Activated T-cell treated with anti-CD3 and anti-CD28 coated beads, Interleukin-2, amount 50 U/mL, for 1 hour (primary cell): ENCODE data around the gene TESK1.
"Not testable (repeated sequence)": the region's sequence is repeated elsewhere in the genome, so short reads cannot be mapped to it uniquely, and the experiment has no call there.

Experiments used
- DNase-seq: peaks from one replicate; pipeline ENCODE4 v3.0.0-alpha.2; 2020

The TESK1 gene

GRCh38 chr9:35579659-35580227 lies 25.3 kb upstream of the TESK1 start:
- DNase-seq, result not testable (repeated sequence)

DNA sequence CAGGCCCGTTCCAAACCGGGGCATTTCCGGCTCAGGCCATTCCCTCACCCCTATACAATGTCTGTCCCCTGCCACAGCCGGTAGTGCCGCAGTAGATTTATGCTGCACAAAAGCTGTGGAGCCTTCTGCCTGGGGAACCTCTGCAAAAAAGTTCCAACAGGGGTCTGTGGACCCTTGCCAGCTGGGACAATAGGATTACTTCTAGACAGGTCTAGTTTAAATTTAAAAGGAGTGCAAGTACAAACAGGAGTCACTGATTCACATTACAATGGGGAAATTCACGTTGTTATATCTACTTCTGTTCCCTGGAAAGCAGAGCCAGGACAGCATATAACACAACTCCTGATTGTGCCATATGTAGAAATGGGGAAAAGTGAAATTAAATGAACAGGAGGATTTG lies 21.5 kb upstream of the TESK1 start:
- DNase-seq, result not testable (repeated sequence)

GRCh38 chr9:35584681-35585080 lies 20.4 kb upstream of the TESK1 start:
- not testable (repeated sequence) for DNase-seq

- not testable (repeated sequence) for DNase-seq
These were observed 16.6 kb upstream of the TESK1 start for GRCh38 chr9:35588506-35588905.

DNA sequence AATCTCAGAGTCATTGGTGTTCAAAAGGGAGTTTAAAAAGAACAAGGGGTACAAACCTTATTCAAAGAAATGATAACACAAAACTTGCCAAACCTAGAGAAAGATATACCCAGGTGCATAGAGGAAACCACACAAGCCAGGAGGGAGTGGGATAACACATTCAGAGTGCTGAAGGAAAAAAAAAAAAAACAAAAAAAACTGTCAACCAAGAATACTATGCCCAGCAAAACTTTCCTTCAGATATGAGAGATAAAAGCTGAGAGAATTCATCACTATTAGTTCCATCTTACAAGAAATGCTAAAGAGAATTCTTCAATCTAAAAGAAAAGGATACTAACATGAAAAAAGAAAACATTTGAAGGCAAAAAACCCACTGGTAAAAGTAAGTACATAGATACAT lies 11.5 kb upstream of the TESK1 start:
- no peak for DNase-seq

DNA sequence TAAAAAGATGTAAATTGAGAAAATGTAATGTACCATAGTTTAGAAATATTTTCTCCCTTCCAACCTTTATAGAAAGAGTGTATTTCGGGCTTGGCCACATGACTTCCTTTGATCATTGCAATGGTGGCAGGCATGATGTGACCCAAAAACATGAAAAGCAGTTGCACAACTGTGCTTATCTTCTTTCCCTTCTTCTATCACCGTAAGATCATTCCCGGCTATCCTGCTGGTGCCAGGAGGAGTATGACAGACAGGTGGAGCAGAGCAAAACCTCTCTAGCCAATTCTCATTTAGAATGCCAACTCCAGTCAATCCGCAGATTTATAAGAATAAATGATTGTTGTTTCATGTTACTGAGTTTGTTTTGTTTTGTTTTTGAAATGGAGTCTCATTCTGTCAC lies 10.6 kb upstream of the TESK1 start:
- no peak for DNase-seq

GRCh38 chr9:35596907-35597306 lies 8.2 kb upstream of the TESK1 start:
- not testable (repeated sequence) for DNase-seq

- DNase-seq, result no peak
These were observed 6.0 kb upstream of the TESK1 start for GRCh38 chr9:35598866-35599590.

GRCh38 chr9:35599763-35600604 lies 5.1 kb upstream of the TESK1 start:
- DNase-seq, result no peak

GRCh38 chr9:35603506-35603985 lies 1.5 kb upstream of the TESK1 start:
- DNase-seq, result no peak

DNA sequence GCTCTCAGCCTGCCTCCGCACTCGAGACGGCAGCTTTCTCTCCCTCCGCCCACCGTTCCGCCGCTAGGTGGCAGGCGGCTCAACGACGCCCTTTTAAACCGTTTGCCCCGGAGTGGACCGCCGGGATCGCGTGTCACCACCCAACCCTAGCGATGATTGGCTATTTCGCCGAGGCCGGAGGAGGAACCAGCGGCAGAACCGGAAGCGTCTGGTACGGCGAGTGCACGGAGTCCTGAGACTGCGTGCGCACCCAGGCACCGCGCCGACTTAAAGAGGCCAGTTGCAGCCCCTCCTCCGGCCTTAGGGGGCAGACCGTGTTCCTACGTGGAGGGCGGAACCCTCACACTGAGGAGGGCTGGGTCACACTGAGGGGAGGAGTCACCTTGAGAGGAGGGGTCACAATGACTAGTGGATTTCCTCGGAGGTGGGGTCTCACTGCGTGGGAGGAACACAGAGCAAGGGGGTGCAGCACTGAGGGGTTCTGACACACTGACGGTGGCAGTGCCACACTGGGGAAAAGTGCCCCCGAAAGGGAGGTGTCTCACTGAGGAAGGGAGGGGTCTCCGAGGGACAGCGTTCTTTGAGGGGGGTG lies 980 bp upstream of the TESK1 start:
- peak; percentile 97 for DNase-seq

DNA sequence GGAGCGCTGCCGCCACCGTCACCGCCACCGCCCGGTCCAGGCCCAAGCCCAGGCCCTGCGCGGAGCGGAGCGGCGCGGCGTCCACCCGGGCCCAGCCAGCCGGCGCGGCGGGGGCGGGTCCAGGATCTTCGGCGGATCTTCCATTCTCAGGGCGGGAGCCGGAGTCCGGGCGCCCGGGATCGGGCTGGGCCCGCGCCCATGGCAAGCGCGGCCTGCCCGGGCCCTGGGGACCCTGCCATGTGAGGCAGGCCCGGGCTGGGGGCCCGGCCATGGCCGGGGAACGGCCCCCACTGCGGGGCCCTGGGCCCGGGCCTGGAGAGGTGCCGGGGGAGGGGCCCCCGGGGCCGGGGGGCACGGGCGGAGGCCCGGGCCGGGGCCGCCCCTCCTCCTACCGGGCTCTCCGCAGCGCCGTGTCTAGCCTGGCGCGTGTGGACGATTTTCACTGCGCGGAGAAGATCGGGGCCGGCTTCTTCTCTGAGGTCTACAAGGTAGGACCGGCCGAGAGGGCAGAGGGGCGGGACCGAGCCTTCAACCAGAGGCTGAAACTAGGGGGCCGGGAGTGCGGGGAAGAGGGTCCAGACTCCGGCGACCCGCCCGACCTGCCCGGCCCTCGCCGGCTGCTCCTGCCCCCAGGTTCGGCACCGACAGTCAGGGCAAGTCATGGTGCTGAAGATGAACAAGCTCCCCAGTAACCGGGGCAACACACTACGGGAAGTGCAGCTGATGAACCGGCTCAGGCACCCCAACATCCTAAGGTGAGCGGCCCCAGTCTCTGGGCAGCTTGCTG lies 482 bp downstream of the TESK1 start:
- peak; percentile 52 for DNase-seq

DNA sequence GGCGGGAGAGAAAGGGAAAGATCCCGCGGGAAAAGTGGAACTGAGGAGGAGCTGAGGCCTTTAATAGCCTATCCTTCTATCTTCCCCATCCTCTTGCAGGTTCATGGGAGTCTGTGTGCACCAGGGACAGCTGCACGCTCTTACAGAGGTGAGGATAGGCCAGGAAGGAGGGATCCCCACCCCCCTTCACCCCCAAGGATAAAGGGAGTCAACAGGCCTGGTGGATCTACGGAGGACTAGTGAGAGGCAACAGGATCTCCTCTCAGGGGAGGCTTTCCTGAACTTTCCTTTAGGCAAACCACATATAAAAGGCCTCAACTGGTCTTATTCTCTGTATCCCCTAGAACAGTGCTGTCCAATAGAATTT lies 1.1 kb downstream of the TESK1 start:
- DNase-seq, result no peak

DNA sequence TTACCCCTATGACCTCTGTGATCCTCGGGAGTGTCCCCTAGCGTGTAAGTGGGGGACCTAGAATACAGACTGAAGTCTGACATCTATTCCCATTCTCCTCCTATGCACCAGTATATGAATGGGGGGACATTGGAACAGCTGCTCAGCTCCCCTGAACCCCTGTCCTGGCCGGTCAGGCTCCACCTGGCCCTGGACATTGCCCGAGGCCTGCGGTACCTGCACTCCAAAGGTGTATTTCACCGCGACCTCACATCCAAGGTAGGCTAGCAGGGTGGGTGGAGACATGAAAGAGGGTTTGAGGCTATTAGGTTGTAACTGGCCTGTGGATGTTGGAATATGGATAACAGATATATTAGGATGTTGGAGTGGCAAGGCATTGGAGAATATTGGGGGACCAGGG lies 1.7 kb downstream of the TESK1 start:
- DNase-seq, result no peak

DNA sequence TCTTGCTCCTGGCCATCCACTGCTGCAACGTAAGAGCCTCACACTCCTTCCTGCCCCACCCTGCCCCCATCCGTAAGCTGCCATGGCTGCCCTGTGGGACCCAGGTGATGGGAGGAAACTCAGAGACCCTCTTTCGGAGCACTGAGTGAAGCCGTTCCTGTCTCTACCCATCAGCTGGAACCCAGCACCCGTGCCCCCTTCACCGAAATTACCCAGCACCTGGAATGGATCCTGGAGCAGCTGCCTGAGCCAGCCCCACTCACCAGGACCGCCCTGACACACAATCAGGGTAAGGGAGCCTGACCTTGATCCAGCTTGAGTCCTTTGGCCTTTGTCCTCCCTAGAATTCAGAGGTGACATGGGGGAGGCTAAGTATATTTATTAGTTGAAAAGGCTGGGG lies 3.2 kb downstream of the TESK1 start:
- DNase-seq, result no peak

DNA sequence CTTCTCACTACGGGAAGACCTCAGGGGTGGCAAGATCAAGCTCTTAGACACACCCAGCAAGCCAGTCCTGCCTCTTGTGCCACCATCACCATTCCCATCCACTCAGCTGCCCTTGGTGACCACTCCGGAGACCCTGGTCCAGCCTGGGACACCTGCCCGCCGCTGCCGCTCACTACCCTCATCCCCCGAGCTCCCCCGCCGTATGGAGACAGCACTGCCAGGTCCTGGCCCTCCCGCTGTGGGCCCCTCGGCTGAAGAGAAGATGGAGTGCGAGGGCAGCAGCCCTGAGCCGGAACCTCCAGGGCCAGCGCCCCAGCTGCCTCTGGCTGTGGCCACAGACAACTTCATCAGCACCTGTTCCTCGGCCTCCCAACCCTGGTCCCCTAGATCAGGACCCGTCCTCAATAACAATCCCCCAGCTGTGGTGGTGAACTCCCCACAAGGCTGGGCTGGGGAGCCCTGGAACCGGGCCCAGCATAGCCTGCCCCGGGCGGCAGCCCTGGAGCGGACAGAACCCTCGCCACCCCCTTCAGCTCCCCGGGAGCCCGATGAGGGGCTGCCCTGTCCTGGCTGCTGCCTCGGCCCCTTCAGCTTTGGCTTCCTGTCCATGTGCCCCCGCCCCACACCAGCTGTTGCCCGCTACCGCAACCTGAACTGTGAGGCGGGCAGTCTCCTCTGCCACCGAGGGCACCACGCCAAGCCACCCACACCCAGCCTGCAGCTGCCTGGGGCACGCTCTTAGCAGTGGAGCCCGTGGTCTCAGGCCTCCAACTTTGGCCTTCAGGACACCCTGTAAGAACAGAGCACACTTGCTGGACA lies 4.1 kb downstream of the TESK1 start:
- no peak for DNase-seq

- no peak for DNase-seq
These were observed 4.7 kb downstream of the TESK1 start for GRCh38 chr9:35609820-35610163.

GRCh38 chr9:35611230-35611797 lies 6.3 kb downstream of the TESK1 start:
- DNase-seq, result peak; percentile 58

DNA sequence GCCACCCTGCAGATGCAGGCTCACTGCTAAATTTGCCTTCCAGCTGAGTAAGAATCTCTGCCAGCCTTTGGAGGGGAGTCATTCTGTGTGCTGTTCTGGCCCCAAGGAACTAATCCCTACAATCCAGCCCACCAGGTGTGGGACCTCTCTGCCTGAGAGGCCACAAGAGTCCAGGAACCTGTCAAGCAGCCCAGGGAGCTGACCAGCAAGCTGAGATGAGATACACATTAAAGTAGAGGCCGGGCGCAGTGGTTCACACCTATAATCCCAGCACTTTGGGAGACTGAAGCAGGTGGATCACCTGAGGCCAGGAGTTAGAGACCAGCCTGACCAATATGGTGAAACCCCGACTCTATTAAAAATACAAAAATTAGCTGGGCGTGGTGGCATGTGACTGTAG lies 7.0 kb downstream of the TESK1 start:
- DNase-seq, result not testable (repeated sequence)

GRCh38 chr9:35612843-35613242 lies 7.8 kb downstream of the TESK1 start:
- DNase-seq, result no peak

GRCh38 chr9:35615981-35616680 lies 11.1 kb downstream of the TESK1 start:
- DNase-seq, result no peak
